ENCODE data around the gene PAQR4.

The PAQR4 gene

DNA sequence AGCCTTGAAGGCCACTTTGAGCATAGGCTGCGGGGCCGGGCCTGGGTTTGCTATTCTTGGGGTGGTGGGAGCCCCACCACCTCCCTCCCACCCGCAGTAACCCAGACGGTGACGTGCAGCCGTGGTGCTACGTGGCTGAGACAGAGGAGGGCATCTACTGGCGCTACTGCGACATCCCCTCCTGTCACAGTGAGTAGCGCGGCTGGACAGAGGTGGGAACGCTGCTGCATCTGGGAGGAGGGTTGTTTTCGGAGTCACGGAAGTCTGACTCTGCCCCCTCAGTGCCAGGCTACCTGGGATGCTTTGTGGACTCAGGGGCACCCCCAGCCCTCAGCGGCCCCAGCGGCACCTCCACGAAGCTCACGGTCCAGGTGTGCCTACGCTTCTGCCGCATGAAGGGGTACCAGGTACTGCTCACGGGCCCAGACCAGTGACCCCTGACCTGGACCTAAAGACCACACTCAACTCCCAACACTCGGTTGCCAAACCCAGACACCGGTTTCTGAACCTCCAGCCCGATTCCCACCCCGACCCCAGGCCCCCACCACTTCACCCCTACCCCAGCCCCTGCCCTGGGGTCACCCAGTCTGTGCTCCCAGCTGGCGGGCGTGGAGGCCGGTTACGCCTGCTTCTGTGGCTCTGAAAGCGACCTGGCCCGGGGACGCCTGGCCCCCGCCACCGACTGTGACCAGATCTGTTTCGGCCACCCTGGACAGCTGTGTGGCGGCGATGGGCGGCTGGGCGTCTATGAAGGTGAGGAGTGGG is 2.9 kb upstream of the PAQR4 start:
- DNase-seq, result no peak

GRCh38 chr16:2966808-2967191 is 2.3 kb upstream of the PAQR4 start:
- DNase-seq, result no peak

DNA sequence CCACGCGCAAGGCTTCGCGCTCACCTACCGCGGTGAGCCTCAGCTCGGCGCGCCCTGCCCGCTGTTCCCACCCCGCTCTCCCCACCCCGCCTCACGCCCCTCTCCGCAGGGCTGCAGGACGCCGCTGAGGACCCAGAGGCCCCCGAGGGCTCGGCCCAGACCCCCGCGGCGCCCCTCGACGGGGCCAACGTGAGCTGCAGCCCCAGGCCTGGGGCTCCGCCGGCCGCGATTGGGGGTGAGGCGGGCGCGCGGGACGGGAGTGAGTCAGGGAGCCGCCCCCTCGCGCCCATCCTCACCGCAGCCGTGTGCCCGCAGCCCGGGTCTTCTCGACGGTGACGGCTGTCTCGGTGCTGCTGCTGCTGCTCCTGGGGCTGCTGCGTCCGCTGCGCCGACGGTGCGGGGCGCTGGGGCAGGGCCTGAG is 1.9 kb upstream of the PAQR4 start:
- peak in 1 of 2 experiments; percentile 17 for DNase-seq

- DNase-seq, result no peak
Measured at GRCh38 chr16:2967721-2968161, 1.4 kb upstream of the PAQR4 start.

GRCh38 chr16:2968368-2968737 is 795 bp upstream of the PAQR4 start:
- DNase-seq, result no peak

- DNase-seq, result peak; percentile 67 to 71
Measured at GRCh38 chr16:2969545-2970521, 685 bp downstream of the PAQR4 start.

- no peak for DNase-seq
Measured at GRCh38 chr16:2970563-2970962, 1.4 kb downstream of the PAQR4 start.

DNA sequence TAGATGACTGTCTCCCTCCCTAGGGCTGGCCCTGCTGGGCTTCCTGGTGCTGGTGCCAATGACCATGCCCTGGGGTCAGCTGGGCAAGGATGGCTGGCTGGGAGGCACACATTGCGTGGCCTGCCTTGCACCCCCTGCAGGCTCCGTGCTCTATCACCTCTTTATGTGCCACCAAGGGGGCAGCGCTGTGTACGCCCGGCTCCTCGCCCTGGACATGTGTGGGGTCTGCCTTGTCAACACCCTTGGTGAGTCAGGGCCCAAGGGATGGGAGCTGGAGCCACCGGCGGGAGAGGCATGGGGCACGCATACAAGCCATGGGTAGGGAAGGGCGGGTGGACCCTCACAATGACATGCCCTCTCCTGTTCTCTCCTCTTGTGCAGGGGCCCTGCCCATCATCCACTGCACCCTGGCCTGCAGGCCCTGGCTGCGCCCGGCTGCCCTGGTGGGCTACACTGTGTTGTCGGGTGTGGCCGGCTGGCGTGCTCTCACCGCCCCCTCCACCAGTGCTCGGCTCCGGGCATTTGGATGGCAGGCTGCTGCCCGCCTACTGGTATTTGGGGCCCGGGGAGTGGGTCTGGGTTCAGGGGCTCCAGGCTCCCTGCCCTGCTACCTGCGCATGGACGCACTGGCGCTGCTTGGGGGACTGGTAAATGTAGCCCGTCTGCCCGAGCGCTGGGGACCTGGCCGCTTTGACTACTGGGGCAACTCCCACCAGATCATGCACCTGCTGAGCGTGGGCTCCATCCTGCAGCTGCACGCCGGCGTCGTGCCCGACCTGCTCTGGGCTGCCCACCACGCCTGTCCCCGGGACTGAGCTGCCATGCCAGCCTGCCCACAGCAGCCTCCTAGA is 2.2 kb downstream of the PAQR4 start:
- no peak for DNase-seq

DNA sequence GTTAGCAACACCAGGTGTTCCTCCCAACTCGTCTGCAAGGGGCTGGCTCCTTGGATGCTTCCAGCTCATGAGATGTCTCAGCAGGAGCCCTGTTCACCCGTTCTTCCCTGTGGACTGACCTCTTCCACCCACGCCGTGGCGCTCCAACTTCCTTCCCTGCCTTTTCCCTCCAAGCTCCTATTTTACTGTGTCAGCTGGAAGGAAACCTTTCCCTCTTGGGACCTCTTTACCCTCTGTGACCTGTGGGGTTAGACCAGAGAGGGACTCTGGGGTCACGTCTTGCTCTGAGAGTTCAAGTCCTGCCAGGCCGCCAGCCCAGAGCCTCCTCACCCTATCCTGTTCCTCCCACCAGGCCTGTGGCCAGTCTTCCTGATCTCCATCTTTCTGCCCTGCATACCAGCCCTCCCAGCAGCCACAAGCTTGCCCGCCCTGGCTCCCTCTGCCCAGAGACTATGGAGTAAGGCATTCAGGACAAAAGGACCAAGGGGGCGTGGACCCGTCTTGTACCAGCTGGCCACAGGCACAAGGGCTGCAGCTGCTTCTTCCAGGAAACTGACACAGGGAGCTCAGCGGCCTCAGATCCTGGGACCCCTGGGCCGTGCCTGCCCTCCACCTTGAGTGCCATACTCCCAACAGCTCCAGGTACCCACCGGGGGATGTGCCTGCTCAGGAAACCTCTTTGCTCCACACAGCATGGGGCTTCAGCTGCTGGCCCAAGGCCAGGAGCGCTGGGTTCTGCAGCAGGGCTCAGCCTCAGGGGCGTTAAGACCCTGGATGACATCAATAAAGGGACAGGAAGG is 3.0 kb downstream of the PAQR4 start:
- DNase-seq, result no peak

DNA sequence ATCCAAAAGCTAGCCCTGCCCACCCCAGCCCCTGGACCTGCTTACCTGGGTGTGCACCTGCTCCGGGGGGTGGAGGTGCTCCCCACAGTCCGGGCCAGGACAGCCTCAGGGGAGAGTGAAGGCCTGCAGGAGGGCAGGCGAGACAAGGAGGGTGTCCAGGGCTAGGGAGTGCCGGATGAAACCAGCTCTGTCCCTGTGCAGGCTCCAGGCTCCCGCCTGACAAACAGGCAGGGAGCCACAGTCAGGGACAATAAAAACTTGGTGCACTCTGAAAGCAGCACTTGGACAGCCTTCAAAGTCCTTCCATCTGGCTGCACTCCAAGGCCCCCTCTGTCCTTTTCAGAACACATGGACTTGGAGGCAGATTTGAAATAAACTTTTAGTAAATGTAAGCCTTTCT is 3.9 kb downstream of the PAQR4 start:
- no peak for DNase-seq

GRCh38 chr16:2973605-2974318 is 4.6 kb downstream of the PAQR4 start:
- no peak for DNase-seq

DNA sequence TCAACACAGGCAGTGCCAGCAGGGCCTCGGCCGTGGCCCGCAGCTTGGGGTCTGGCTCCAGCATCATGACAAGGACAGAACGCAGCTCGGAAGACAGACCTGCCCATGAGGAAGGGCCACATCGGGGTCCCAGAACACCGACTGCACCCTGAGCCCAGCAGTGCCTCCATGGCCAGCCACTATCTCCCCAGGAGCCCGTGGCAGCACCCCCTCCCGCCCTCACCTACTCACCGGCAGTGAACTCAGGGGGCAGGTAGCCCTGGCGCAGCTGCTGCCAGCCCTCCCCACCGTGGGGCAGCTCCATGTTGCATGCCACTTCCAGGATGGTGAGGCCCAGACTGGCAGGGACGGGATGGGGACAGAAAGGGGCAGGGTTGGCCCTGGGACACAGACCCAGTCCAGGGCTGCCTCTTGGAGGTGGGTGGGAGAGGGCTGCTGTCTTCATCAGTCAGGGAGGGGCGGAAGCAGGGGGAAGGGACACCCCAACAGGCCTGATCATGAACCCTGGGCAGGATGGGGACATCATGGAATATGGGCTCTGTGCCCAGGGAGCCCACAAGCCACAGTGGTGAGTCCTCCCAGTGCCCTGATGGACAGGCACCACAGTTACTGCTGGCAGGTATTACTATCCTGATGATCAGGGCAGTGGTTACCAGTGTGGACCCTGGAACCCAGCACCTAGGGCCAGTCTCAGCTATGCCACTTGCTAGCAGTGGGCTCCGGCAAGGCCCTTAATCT is 5.3 kb downstream of the PAQR4 start:
- DNase-seq, result no peak

DNA sequence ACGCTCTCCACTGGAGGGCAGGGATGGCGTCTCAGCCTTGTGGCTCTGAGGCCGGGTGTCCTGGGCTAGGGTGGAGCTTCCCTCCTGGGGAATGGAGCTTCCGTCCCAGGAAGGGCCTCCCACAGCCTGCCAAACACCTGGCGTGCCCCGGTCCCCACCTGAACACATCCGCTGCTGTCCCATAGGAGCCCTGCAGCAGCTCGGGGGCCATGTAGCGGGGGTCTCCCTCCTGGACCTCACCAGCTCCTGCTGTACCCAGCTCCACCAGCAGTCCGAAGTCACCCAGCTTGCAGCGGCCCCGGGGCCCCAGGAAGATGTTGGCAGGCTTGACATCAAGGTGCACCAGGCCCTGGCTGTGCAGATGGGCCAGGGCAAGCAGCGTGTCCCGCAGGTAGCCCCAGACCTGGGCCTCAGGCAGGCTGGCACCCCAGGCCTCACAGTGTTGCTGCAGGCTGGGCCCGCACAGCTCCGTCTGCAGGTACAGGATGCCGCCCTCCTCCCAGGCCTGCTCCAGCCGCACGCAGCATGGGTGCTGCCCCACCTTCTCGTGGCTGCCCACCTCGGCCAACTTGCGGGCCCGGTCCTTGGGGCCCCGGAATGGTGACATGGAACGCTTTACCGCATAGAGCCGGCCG is 6.1 kb downstream of the PAQR4 start:
- no peak for DNase-seq

GRCh38 chr16:2976201-2976600 is 7.1 kb downstream of the PAQR4 start:
- no peak for DNase-seq

GRCh38 chr16:2976673-2977072 is 7.5 kb downstream of the PAQR4 start:
- DNase-seq, result no peak

DNA sequence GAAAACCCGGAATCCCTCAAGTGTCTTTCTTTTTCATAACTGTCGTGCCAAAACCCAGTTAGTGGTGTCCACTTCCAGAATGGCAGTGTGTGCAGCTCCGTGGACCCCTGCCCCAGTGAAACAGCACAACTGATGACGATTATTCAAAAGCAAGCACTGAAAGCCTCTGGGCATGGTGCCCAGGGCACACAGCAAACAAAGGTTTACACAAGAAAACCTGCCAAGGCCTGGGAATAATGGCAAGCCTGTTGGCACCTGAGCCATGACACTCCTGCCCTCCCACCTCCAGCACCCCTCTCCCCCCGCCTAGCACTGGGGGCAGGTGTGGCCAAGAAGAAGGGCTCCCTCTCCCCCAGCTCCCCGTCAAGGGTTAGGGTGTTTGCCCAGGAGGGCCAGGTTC is 8.3 kb downstream of the PAQR4 start:
- no peak for DNase-seq

DNA sequence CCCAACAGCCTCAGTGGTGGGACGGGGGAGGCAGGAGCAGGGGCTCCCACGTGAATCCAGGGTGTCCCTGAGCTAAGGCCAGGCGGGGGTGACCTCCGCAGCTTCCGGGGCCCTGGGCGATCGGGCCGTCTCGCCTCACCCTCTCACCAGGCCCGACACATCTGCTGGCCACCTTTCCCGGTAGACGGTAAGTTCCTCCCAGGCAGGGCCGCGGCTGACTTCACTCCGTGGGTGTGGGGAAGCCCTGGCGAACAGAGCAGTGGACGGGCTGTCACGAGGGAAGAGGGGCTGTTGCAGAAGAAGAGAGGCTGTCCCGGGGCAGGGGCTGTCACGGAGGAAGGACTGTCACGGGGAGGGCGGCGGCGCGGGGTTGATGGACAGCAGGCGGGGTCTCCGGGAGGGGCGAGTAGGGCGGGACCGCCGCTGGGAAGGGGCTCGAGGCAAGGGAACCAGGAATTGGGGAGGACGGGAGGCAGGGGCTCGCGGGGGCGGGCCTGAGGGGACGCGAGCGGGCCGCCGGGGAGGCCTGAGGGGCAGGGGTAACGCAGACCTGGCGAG is 10.6 kb downstream of the PAQR4 start:
- no peak for DNase-seq

DNA sequence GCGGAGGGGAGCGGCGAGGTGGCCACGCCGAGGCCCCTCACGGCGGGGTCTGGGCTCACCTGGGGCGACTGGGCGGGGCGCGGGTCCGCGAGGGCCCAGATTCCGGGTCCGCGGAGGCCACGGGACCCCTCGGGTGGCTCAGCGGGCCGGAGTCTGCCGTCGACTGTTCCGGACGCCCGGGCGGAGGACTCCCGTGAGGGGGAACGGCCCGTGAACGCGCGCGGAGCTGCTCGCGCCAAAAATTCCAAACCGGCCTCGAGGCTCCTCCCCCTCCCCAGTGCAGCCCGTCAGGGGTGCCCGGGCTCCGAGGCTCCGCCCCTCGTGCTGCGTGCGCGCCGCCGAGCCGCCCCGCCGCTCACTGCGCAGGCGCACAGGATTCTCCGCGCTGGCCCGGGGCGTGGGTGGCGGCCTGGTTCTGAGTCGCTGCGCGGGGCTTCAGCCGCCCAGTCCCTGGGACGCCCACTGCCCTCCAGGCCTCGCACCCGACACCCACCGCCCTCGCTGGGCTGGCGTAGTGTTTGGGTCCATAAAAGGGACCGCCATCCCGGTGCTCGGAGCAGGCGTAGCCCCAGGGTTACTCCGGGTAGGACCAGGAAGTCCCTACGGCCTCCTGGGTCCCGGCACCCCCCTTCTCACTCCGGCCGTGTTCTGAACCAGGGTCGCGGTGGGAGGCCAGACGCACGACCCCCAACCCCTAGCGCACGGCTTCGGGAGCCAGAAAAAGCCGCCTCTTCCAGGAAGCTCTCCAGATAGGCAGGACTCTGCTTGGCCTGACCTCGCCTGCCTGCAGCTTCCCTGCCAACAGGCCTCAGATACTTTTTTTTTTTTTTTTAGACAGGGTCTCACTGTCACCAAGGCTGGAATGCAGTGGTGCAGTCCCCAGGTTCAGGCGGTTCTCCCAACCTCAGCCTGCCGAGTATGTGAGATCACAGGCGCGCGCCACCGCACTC is 11.4 kb downstream of the PAQR4 start, which contains the start of gene PKMYT1:
Gene PKMYT1, minus strand, starts transcription at position 220 of the 950 bp plus-strand sequence. CDS start 789 bp downstream, outside the sequence.
- peak; percentile 93 to 98 for DNase-seq
